Neural progenitor cell (in vitro differentiated cells): ENCODE data around the gene IFT122.

Source experiments
- CTCF ChIP-seq: fragments of 200-600 bp; sonication (generic); IDR thresholded peaks from 2 replicates; pipeline ENCODE4 v1.5.1; 2017; ENCODE audit warnings: antibody characterized with exemption, mild to moderate bottlenecking
- EZH2phosphoT487 ChIP-seq: fragments of 200-600 bp; sonication (generic); IDR thresholded peaks from 2 replicates; pipeline ENCODE4 v1.6.1; 2017; ENCODE audit warnings: antibody characterized with exemption

- TF ChIP-seq CTCF (no peak), EZH2phosphoT487 (no peak)
These were observed 23.6 kb upstream of the IFT122 start for GRCh38 chr3:129416415-129416814.
